GM13977 (cell line): ENCODE measurements around the gene MTERF4.
A peak's percentile ranks its signal among the peaks of the same experiment; 100 is the strongest.

Experiments
- DNase-seq: peaks from one replicate; pipeline ENCODE4 v3.0.0; 2012; ENCODE audit warnings: low spot score
- CTCF ChIP-seq: IDR thresholded peaks from 2 replicates; pipeline ENCODE4 v1.5.1; 2012; ENCODE audit warnings: mild to moderate bottlenecking, control low read depth; ENCODE audit not compliant: insufficient read depth; ENCODE audit errors: extremely low read depth, missing control alignments
- in situ Hi-C: fragments of 300-500 bp; cut with MboI; formaldehyde crosslinking; loops from one replicate; pipeline ENCODE4 v1.12.0; 2022; ENCODE audit warnings: low sequenced_read_pairs, low pct_unique_long_range_greater_than_20kb, mixed read lengths, inconsistent platforms; ENCODE audit not compliant: unreplicated experiment

MTERF4 gene

GRCh38 chr2:241102239-241102803 lies at the start of gene MTERF4:
Gene MTERF4 (minus strand): TSS chr2:241102287. CDS start chr2:241102273, 14 bp downstream.
- in situ Hi-C loops, result no loop called here
- peak; percentile 87 for DNase-seq
- no peak for TF ChIP-seq CTCF

GRCh38 chr2:241150660-241151530 lies 48.8 kb upstream of the MTERF4 start:
- in situ Hi-C loops, result no loop called here
- no peak for DNase-seq
- no peak for TF ChIP-seq CTCF

GRCh38 chr2:241149925-241150659 lies 48.0 kb upstream of the MTERF4 start, which contains the start of gene PPP1R7:
Gene PPP1R7 (plus strand): TSS chr2:241150467. CDS start chr2:241150496, 29 bp downstream.
- peak; percentile 71 for TF ChIP-seq CTCF
- in situ Hi-C loops, result no loop called here
- peak; percentile 99 for DNase-seq

- in situ Hi-C loops, result no loop called here
- no peak for DNase-seq
- TF ChIP-seq CTCF, result no peak
Measured at GRCh38 chr2:241149675-241149924, 47.5 kb upstream of the MTERF4 start.

- peak; percentile 97 for DNase-seq
- no peak for TF ChIP-seq CTCF
- in situ Hi-C loops, result no loop called here
Measured at GRCh38 chr2:241148891-241149674, 47.0 kb upstream of the MTERF4 start, which contains the start of gene PASK. Gene PASK (minus strand): TSS chr2:241149472. CDS start chr2:241143032, 6,440 bp downstream.

- no peak for TF ChIP-seq CTCF
- DNase-seq, result no peak
- in situ Hi-C loops, result no loop called here
Measured at GRCh38 chr2:241148239-241148638, 46.2 kb upstream of the MTERF4 start.
